GM19043 (cell line): ENCODE results near the gene MAGOHB.

Experiments used
- ATAC-seq: cut with Tn5 transposase; IDR thresholded peaks from one replicate; pipeline ENCODE4 v1.9.1; 2021; ENCODE audit warnings: low read depth; ENCODE audit not compliant: unreplicated experiment

MAGOHB gene

GRCh38 chr12:10557766-10558165, 55.6 kb downstream of the MAGOHB start:
- no peak for ATAC-seq

- no peak for ATAC-seq
These were observed 56.1 kb downstream of the MAGOHB start for GRCh38 chr12:10557329-10557728.

- ATAC-seq = no peak
These were observed 58.5 kb downstream of the MAGOHB start for GRCh38 chr12:10554756-10555481.

DNA sequence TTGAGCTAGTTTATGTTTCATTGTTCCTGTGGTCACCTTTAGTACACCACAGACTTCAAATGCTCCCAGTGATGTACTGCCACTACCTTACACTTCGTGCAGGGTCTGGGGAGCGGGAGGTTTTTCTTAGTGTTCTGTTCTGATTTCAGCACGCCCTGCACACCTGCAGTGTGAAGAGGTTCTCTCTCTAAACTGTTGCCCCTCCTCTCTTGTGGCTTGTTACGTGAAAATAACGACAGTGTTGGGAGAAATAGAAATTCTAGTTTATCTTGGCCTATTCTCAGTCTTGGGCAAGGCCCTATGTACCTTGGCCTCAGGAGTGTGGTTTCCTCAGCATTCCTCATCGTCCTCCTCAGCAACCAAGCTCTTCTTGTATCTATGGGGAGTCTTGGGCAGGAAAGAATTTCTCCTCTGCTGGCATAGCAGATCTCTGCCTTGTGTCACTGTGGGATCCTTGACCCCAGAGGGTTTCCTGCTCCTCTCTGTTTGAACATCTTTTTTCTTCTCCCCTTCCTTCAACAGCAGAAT, 59.1 kb downstream of the MAGOHB start:
- no peak for ATAC-seq
